HG03066 (cell line): ENCODE measurements around the gene BMPR2.
"Not testable (repeated sequence)": the region's sequence is repeated elsewhere in the genome, so short reads cannot be mapped to it uniquely, and the experiment has no call there.

Experiments used
- ATAC-seq: cut with Tn5 transposase; IDR thresholded peaks from one replicate; pipeline ENCODE4 v1.9.1; 2021; ENCODE audit warnings: low read depth; ENCODE audit not compliant: unreplicated experiment

Gene BMPR2

GRCh38 chr2:202444000-202444399 is 67.9 kb downstream of the BMPR2 start:
- no peak for ATAC-seq

- no peak for ATAC-seq
Observed at GRCh38 chr2:202449344-202449743, 73.2 kb downstream of the BMPR2 start.

GRCh38 chr2:202450785-202451184 is 74.7 kb downstream of the BMPR2 start:
- no peak for ATAC-seq

GRCh38 chr2:202452744-202453143 is 76.6 kb downstream of the BMPR2 start:
- ATAC-seq: no peak

GRCh38 chr2:202454536-202454935 is 78.4 kb downstream of the BMPR2 start:
- ATAC-seq: no peak

- no peak for ATAC-seq
Observed at GRCh38 chr2:202455114-202455513, 79.0 kb downstream of the BMPR2 start.

- no peak for ATAC-seq
Observed at GRCh38 chr2:202460119-202460518, 84.0 kb downstream of the BMPR2 start.

- ATAC-seq: no peak
Observed at GRCh38 chr2:202479090-202479489, 103.0 kb downstream of the BMPR2 start.

GRCh38 chr2:202479610-202480009 is 103.5 kb downstream of the BMPR2 start:
- ATAC-seq: no peak

- no peak for ATAC-seq
Observed at GRCh38 chr2:202486351-202486750, 110.2 kb downstream of the BMPR2 start.

GRCh38 chr2:202488671-202489070 is 112.5 kb downstream of the BMPR2 start:
- no peak for ATAC-seq

GRCh38 chr2:202490479-202490878 is 114.4 kb downstream of the BMPR2 start:
- ATAC-seq: no peak

GRCh38 chr2:202491514-202491913 is 115.4 kb downstream of the BMPR2 start:
- no peak for ATAC-seq

GRCh38 chr2:202494300-202495229 is 118.4 kb downstream of the BMPR2 start:
- ATAC-seq: no peak

- ATAC-seq: no peak
Observed at GRCh38 chr2:202495230-202495604, 119.1 kb downstream of the BMPR2 start.

GRCh38 chr2:202496835-202497472 is 120.8 kb downstream of the BMPR2 start:
- not testable (repeated sequence) for ATAC-seq

- ATAC-seq: not testable (repeated sequence)
Observed at GRCh38 chr2:202497473-202497866, 121.3 kb downstream of the BMPR2 start.

GRCh38 chr2:202499841-202500240 is 123.7 kb downstream of the BMPR2 start:
- ATAC-seq: not testable (repeated sequence)

GRCh38 chr2:202503276-202503675 is 127.1 kb downstream of the BMPR2 start:
- ATAC-seq: not testable (repeated sequence)

GRCh38 chr2:202508686-202509085 is 132.6 kb downstream of the BMPR2 start:
- ATAC-seq: no peak

GRCh38 chr2:202510911-202511310 is 134.8 kb downstream of the BMPR2 start:
- no peak for ATAC-seq

GRCh38 chr2:202512176-202512575 is 136.0 kb downstream of the BMPR2 start:
- ATAC-seq: no peak
